HG03039 (cell line): ENCODE data around the gene NAALAD2.
"Not testable (repeated sequence)": the region's sequence is repeated elsewhere in the genome, so short reads cannot be mapped to it uniquely, and the experiment has no call there.

Experiments used
- ATAC-seq: cut with Tn5 transposase; IDR thresholded peaks from one replicate; pipeline ENCODE4 v1.9.1; 2021; ENCODE audit warnings: mild to moderate bottlenecking, moderate library complexity; ENCODE audit not compliant: unreplicated experiment

NAALAD2 gene

DNA sequence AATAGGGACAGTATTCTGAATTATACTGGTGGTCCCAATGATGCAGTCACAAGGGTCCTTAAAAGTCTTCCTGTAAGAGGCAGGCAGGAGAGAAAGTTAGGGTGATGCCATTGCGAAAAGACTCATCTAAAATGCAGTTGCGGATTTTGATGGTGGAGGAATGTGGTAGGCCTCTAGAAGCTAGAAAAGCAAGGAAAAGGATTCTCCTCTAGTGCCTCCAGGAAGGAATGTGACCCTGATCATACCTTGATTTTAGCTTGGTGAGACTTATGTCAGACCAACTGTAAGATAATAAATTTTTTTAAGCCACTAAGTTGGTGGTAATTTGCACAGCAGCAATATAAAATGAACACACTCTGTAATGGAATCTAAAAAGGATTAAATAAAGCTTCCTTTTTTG lies 54.5 kb downstream of the NAALAD2 start:
- ATAC-seq: no peak

DNA sequence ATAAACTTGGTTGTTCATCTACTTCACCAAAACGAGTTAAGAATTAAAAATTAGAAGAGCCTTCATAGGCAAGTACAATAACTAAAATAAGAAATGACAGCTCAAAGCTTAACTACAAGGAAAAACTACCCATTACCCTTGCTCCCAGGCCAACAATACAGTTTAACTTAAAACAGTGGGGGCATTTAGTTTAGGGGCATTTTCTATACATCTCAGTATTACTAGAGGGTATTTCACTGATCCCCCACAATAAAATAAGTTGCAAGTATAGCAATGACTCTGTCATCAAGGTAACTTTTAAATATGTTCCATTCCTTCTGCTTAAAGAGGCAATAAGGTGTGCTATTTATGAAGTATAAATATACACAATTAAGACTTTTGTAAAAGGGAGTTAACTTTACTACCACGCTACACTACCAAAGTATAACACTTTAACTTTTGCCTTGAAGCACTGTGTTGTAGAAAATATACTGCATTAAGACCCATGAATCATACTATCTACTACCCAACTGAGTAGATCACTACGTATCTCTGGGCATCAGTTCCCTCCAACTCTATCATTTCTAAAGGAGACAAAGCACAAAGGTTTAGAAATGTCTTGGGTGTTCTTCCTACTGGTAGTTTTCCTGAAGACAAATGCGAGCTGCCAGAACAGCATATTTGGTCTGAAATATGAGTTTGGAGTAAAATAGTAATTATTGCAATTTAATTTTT lies 58.6 kb downstream of the NAALAD2 start:
- peak; percentile 57 for ATAC-seq

DNA sequence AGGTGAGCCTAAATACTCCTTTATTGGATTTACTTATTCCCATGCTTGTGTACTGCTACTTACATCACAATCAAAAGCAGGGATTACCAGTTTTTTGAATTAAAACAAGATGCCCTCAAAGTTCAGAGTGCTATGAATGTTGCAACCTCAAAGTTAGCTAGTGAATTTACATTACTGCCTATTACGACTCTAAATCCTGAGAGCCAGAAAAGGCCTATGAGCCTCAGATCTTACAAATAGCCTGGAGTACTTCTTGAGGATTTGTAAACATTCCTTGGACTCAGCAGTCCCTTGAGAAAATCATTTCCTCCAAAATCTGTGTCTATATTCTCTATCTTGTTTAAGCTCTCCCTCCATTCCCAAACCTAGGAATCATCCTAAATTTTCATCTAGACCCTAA lies 62.9 kb downstream of the NAALAD2 start:
- ATAC-seq: no peak

DNA sequence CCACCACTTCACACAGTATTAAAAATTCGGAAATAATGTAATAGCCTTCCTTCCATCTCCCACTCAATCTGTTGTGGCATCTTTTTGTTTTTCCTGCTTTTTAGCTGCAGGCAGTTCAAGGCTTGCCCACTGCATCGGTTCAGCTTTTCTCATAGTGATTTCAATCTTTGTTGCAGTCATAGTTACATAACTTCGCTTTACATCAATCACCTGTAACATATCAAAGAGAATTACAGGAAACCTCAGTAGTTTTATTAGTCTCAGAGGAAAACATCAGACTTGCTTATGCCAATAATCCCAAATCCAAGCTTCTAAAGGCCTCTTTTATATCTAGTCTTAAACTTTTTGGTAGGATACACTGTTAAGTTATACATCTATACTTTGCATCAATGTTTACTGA lies 67.9 kb downstream of the NAALAD2 start:
- ATAC-seq: no peak

DNA sequence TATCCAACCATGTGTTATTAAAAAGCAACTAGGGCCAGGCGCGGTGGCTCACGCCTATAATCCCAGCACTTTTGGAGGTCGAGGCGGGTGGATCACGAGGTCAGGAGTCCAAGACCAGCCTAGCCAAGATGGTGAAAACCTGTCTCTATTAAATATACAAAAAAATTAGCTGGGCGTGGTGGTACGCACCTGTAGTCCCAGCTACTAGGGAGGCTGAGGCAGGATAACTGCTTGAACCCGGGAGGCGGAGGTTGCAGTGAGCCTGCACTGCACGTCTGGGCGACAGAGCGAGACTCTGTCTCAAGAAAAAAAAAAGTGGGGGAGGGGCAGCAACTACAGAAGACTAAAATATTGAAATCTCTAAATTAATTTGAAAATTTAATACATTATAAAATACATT lies 69.9 kb downstream of the NAALAD2 start:
- ATAC-seq: no peak

DNA sequence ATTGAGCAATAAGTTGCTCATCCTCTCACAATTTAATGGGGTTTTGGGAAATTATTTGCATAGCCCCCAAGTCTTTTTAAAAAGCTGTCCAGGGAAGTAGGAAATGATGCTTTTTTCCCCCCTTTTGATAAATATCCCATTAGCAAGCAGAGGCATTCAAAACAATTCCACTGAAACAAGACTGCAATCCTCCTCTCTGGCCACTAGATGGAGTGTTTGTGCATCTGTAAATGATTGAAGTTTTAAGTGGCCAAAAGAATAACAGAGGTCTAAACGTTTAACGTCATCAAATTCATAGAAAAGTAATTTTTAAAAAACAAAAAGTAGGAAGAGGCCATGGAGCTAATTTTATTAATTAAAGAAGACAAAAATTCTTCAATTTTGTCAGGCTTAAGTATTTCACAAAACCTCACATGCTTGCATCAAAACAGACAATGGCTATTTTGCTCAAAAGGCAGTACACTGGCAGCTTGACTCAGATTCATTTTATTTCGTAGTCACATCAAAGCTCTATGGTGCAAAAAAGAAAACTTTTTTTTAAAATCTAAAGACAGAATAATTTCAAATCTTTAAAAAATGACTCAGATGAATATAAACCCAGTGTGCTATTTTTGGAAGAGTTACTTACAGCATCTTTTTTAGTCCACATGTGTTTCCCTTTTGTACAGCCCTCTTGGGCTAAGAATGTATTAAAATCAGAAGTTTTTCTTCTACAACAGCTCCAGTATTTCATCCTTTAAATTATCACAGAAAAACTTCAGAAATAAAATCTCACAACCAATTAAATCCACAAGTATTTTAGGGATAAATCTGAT lies 70.6 kb downstream of the NAALAD2 start:
- peak; percentile 65 for ATAC-seq

DNA sequence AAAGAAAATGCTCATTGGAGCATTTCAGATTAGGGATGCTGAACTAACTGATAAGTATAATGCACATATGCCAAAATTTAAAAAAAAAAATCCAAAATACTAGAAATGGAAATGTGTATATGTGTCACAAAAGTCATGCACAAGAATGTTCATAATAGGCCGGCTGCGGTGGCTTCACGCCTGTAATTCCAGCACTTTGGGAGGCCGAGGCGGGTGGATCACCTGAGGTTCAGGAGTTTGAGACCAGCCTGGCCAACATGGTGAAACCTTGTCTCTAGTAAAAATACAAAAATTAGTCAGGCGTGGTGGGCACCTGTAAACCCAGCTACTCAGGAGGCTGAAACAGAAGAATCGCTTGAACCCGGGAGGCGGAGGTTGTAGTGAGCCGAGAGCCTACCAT lies 73.5 kb downstream of the NAALAD2 start:
- not testable (repeated sequence) for ATAC-seq

DNA sequence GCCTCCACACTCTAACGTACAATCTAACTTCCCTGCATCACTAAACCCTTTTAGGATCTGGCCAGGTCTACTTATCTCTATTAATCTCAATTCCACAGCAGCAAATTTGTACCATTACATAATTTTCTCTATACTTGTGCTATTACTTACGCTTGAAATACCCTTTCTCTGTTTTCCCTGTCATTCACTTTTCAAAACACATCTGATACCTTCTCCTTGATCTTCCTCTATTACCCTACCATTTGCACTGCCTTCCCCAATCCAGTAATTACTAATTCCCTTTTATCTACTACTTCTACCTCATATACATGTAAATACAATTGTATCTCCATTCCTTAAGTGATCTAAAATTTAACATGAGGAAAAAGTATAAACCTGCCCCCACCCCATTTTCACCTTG lies 74.4 kb downstream of the NAALAD2 start:
- ATAC-seq: no peak

DNA sequence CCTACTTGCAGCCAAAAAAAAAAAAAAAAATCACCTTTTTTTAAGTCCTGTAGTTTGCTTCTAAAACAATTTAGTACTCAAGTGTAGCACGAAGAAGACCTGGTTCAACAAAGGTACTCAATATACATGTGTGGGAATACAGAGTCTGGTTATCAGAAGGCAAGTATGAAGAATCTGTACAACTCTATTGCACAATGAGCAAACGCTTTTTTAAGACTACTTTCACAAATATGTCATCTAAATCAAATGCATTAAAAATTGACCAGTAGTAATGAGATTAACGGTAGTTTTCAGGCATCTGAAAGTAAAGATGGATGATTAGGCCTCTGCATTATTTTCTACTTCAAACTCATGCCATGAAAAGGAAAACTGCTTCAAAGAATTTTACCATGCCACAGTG lies 78.9 kb downstream of the NAALAD2 start:
- no peak for ATAC-seq

DNA sequence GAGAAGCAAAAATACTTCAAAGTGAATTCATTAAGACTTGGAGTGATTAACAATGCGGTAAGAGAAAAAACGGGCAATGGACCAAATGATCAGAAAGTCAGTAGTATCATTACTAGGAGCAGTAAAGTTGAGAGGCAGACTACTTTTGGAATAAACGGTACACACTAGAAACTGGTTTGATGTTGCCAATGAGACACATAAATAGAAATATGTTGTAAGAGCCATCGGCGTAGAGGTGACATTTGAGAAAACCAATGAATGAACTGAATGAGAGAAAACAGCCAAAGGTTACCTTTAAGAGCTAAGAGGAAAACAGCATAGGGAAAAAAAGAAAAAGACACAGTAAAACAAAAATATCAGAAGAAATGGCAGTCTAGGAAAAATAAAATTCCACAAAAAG lies 82.1 kb downstream of the NAALAD2 start:
- ATAC-seq: no peak

DNA sequence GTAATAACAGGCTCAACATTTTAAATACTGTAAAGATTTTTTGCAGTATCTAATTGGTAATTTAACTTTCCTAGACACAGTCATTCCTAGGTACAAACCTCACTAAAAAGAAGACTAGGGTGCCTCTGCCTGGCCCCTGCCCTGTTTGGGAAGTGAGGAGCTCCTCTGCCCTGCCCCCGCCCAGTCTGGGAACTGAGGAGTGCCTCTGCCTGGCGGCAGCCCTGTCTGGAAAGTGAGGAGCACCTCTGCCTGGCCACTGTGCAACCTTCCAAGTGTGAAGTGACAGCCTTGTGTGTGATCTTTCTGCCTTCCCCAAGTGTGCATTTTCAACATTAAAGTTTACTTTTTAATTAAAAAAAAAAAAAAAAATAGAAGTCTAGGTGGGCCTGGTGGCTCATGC lies 84.1 kb downstream of the NAALAD2 start:
- no peak for ATAC-seq

DNA sequence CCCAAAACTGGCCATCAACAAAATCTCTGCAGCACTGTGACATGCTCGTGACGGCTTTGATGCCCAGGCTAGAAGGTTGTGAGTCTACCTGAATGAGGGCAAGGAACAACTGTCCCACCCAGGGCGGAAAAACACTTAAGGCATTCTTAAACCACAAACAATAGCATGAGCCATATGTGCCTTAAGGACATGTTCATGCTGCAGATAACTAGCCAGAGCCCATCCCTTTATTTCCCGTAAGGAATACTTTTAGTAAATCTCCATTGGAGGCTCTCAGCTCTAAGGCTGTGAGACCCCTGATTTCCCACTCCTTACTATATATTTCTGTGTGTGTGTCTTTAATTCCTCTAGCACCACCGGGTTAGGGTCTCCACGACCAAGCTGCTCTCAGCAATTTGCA lies 85.0 kb downstream of the NAALAD2 start:
- ATAC-seq: no peak

DNA sequence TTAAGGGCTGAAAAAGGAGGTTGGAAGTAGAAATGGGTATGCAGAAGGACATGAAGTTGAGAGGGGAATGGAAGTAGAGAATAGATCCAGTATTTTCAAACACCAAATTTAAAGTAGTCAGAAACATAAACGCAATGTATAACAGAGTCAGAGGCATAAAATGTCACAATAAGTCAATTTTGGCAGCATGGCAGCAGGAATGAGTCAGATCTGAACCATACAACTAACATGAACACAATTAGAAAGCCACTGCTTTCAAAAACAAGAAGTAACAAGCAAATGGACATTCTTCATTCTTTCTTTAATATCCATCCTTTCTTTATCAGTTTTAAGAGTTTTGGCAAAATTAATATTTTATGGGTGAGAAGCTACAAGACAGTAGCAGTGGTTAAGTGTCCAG lies 85.9 kb downstream of the NAALAD2 start:
- no peak for ATAC-seq

DNA sequence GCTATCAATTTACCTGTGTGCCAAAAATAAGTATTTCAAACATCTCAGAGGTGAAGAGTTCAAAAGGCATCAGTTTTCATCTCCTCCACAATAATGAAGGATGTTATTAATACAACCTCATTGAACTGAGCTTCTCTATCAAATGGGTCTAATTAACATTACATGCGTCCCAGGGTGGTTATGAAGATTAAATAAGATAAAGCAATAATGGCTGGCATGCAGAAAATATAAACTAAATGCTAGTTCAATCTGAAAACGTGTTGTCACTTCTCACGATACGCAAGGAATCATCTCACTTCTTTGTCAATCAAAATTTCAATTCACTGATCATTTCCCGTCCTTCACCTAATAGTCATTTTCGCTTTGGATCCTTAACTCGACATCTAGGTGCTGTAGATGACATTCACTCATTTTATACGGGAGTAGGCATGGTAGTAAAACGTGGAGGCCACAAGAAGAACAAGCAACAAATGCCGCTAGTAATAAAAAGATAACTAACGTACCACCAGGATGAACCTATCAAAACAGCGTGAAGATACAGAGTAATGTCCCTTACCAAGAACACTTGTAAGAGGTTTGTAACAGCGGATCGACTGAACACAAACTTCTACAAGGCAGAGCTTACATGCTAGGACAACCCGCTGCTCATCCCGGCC lies 87.5 kb downstream of the NAALAD2 start:
- ATAC-seq: no peak

DNA sequence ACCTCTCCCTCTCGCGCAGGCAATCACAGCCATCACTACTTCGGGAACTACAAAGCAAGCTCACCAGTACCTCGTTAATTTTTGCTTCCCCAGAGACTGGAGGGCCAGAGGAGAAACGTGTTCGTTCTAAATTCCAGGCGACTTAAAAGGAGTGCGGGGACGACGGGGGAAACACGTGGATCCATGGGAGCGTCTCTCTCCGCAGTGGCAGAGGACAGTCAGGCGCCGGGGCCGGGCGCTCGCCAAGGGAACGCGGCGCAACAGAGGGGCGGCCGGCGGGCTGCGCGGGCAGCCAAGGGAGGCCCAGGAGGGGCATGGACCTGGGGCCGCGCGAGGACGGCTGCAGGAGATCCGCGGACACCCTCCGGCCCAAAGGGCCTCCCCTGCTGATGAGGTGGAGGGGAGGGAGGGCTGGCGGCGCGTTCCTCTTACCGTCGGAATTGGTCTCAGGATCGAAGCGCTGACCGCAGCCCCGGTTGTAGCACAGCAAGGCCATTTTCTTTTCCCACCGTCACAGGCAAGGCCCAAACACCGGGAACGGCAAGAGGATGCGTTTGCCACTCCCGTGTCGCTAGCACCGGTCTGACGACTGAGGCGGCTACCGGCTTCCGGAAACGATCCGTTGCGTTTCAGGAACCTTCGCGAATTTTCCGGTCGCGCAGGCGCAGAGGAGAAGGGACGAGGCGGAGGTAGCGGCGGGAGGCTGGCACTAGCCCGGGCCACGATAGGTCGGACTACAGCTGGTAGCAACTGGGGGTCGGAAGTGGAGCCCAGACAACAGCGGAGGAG lies 88.2 kb downstream of the NAALAD2 start, which contains the start of gene CHORDC1:
TSS of gene CHORDC1 (minus strand) at position 591 of the 789 bp plus-strand sequence. CDS start at position 496, 95 bp downstream.
- ATAC-seq: peak; percentile 94

DNA sequence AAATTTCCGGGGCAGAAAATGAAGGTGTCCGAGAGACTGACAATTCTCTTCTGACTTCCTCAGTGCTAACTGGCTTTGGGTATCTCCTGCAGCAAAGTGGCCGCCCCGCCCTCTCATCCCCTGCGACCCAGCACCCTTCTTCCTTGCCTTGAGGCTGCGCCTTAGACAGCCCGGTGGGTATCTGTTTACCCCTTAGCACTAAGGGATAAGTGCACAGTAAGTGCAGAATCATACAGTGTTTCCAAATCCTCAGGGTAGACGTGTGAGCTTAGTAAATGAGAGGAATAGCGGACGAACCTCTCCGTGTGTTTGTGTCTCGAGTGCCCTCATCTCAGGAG lies 88.8 kb downstream of the NAALAD2 start:
- peak; percentile 43 for ATAC-seq

DNA sequence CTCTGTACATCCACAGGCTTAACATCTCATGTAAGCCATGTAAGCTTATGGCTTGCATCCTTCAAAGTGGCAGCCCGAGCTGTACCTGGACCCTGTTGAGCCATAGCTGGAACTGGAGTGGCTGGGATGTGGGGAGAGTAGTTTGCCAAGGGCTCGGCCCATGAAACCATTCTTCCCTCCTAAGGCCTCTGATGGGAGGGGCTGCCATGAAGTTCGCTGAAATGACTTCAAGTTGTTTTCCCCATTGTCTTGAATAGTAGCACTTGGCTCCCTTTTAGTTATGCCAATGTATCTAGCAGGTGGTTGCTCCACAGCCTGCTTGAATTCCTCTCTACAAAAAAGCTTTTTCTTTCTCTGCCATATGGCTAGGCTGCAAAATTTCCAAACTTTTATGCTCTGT lies 93.6 kb downstream of the NAALAD2 start:
- ATAC-seq: no peak

DNA sequence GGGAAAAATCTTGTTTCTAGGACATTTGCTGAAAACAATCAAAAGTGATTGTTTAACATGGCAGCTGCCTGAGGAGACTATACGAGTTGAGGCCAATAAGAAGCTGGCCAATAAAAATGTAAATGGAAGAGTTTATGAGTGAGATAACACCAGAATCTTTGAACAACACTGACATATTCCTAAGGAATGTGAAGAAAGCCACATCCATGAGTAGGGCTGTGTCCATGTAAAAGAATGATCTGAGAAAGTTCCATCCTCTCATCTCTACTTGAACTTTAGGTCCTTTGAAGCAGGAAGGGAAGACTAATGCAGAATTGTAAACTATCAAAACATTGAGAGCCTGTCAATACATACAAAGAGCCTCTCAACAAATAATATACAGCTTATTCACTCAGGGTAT lies 95.3 kb downstream of the NAALAD2 start:
- ATAC-seq: no peak

DNA sequence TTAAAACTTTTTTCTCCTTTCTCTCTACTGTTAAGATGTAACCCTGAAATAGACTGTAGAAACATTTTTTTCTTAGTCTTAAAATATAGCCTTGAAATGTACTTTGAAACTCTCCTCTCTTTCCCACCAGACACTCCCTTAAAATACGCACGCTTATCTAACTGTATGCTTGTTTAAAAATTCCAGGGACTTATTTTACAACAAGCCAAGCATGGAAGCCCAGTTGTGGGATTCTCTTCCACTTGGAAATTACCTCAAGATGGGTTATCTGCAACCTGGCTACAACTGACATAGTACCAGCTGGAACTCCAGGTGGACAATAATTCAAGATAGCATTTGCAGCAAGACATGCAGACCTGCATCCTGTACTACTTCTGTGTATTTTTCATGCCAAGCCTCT lies 100.5 kb downstream of the NAALAD2 start:
- ATAC-seq: no peak

DNA sequence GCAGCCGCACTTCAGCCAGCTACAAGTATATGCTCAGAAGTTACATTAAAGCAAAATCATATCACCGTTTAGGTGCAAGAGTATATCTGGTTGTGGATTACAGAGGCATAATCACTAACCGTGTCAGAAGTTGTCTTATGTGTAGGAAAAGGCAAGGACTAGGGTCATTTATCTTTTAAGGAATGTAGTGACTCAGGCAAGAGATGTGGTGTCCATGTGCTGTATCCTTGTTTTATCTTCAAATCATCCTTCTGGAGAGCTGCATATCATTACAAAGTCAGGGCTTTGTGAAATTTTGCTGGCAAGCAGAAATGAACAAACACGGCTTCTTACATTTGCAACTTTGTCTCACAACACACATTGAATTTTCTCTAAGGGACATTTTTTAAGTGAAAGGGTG lies 101.1 kb downstream of the NAALAD2 start:
- no peak for ATAC-seq

DNA sequence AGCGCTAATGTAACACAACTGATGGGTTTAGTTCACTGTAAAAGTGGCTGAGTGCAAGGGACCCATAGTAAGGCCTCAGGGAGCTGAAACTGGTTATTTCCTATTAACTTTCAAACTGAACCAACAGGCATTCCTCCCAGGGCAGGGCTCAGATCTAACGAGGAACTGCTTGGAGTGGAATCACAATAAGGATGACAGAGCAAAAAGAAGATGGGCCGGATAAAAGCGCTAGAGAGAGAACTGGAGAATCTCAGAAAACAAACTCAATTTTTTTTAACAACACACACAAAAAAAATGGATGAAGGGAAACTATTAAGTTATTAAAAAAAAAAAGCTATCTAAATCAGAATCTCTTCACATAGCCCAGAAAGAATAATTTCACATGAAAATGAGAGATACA lies 102.5 kb downstream of the NAALAD2 start:
- ATAC-seq: no peak
